Activated CD4-positive, alpha-beta T cell treated with anti-CD3 and anti-CD28 coated beads, Interleukin-2, amount 10 ng/mL, durations not matched to agents 24 days and 14 days (primary cell): ENCODE results near the gene SUN3. TPM values are rescaled to one million over a fixed set of nuclear protein-coding genes. Genes with fewer than 3 reads are reported as not detected.

ENCODE experiments used
- DNase-seq: peaks from one replicate; pipeline ENCODE4 v3.0.0; 2022
- H3K27ac Mint-ChIP-seq: one replicate; pipeline ENCODE4 v1.8.0; 2022; ENCODE audit warnings: mild to moderate bottlenecking, mixed read lengths
- H3K27me3 Mint-ChIP-seq: one replicate; pipeline ENCODE4 v1.8.0; 2022; ENCODE audit warnings: mixed read lengths
- H3K36me3 Mint-ChIP-seq: one replicate; pipeline ENCODE4 v1.8.0; 2022; ENCODE audit warnings: low read depth, mild to moderate bottlenecking, mixed read lengths
- H3K4me1 Mint-ChIP-seq: one replicate; pipeline ENCODE4 v1.8.0; 2021; ENCODE audit warnings: mixed read lengths
- H3K4me3 Mint-ChIP-seq: one replicate; pipeline ENCODE4 v1.8.0; 2022; ENCODE audit warnings: mild to moderate bottlenecking, moderate library complexity, mixed read lengths
- H3K9me3 Mint-ChIP-seq: one replicate; pipeline ENCODE4 v1.8.0; 2021; ENCODE audit warnings: mixed read lengths
- intact Hi-C: fragments of 100-400 bp; cut with micrococcal nuclease; formaldehyde crosslinking; loops from one replicate; pipeline ENCODE4 v1.15.1; 2023
- total RNA-seq: library from RNA; stranded (reverse); gene quantifications from 2 replicates; pipeline ENCODE4 v1.2.3, GENCODE V29; 2022

SUN3 gene
- total RNA-seq, 1 donor from 2014 or later: not detected

- no peak for DNase-seq
- Mint-ChIP-seq H3K9me3 (no peaks in the 10 kb centered on the region), H3K4me1 (peaks cover 8% of the 10 kb centered on the region), H3K36me3 (no peaks in the 10 kb centered on the region), H3K4me3 (no peak overlapping the region), H3K27me3 (no peaks in the 10 kb centered on the region), H3K27ac (no peak overlapping the region)
- intact Hi-C loops: no loop called here
Measured at GRCh38 chr7:47941136-47941844, 87.6 kb downstream of the SUN3 start.

DNA sequence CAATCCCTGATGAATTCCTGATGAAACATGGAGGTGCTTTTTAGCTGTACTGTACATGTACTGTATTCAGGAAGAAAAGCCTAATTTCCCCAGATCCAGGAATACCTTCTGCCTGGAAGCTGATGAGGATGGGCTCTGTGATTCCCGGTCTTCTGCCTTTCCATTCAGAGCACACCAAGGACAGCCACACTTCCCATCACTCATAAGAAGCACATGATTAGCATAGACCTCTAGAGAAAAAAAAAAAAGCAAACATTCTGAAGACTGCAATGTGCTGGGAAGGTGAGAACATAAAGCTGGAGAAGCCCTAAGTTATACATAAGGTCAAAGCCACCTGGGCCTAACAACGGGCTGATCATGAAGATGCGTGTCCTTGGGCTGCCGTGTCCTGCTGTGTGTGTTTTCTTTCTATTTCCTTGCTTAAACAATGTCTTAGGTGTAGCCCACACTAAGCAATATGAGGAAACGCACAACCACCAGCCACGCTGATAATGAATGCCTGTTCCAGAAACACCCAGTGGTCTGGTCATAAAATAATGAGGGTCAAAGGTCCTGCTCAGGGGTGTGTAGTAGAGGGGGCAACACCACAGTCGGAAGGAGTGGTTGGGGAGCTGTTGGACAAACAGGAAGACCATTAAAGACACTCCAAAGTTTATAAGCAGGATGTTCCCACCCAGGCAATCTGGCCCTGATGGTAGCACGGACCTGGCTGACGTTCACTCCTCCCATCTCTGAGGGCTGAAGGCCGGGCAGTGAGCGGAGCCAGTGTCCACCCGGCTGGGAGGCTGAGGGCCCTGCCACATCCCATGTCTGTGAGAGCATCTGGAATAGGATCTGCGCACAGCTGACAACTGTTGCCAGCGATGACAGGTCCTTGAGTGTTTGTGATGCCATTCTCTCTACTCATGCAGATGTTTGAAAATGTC, 88.6 kb downstream of the SUN3 start:
- Mint-ChIP-seq H3K36me3 (no peaks in the 10 kb centered on the region), H3K4me3 (no peak overlapping the region), H3K9me3 (no peaks in the 10 kb centered on the region), H3K4me1 (peaks cover 8% of the 10 kb centered on the region), H3K27ac (no peak overlapping the region), H3K27me3 (no peaks in the 10 kb centered on the region)
- intact Hi-C loops: no loop called here
- no peak for DNase-seq

DNA sequence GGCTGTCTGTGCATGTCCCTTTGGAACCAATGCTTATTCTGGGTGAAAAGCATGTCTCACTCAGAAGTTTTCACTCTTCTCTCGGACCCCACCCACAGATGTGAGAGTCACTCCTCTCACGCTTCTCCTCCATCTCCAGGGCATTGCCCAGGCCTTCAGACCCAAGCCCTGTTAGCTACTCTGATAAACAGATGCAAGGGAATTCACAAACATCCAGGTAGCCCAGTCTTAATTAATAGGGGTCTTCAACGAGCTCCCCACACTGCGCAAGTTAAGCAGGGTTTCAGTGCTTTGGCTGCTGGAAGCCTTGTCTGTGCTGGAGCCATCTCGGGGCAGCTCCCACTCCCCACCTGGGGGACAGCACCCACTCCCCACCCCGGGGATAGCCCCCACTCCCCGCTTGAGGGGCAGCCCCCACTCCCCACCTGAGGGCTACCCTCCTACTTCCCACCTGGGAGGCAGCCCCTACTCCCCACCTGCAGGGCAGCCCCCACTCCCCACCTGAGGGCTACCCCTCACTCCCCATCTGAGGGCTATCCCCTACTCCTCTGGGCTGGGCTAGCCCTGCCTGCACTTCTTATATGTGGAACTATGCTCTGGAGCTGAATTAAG, 89.4 kb downstream of the SUN3 start:
- intact Hi-C loops: no loop called here

DNA sequence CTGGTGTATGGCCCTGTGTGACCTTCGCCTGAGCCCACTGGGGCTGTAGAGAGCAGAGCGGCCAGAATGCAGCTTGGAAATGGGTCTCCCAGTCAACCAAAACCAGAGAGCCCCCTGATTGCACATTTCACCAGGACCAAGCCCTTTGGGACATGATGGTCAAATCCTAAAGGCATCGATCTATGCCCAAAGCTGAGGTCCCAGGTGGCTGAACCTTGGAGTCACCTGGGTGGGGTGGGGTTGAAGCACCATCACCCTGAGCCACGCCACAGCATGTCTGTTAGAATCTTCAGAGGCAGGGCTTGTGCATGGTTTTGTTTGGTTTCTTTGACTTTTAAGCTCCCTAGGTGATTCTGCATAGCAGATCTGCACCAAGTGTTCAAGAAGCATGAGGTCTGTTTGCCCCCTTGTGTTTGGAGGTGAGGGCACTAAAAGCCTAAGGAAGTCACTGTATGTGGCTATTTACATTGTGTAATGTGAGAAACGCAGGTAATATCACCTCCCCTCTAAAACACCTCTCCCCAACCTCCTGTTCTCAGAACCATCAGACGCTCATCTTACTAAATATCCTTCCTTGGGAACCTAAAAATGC, 90.2 kb downstream of the SUN3 start:
- H3K36me3 Mint-ChIP-seq: no peaks in the 10 kb centered on the region
- H3K4me1 Mint-ChIP-seq: peaks cover 8% of the 10 kb centered on the region
- no peak overlapping the region for H3K4me3 Mint-ChIP-seq
- no peak for DNase-seq
- H3K27ac Mint-ChIP-seq: no peak overlapping the region
- H3K9me3 Mint-ChIP-seq: no peaks in the 10 kb centered on the region
- intact Hi-C loops: no loop called here
- no peaks in the 10 kb centered on the region for H3K27me3 Mint-ChIP-seq

More for the DNA sequence above, 89.4 kb downstream of the SUN3 start:
- H3K4me1 Mint-ChIP-seq: peaks cover 8% of the 10 kb centered on the region
- H3K27me3 Mint-ChIP-seq: no peaks in the 10 kb centered on the region
- H3K27ac Mint-ChIP-seq: no peak overlapping the region
- DNase-seq: no peak
- no peak overlapping the region for H3K4me3 Mint-ChIP-seq
- H3K9me3 Mint-ChIP-seq: no peaks in the 10 kb centered on the region
- no peaks in the 10 kb centered on the region for H3K36me3 Mint-ChIP-seq

- H3K4me1 Mint-ChIP-seq: peaks cover 8% of the 10 kb centered on the region
- intact Hi-C loops: no loop called here
- H3K36me3 Mint-ChIP-seq: no peaks in the 10 kb centered on the region
- H3K27ac Mint-ChIP-seq: peak overlapping the region; percentile 62
- no peak for DNase-seq
- no peaks in the 10 kb centered on the region for H3K27me3 Mint-ChIP-seq
- H3K4me3 Mint-ChIP-seq: no peak overlapping the region
- H3K9me3 Mint-ChIP-seq: no peaks in the 10 kb centered on the region
Measured at GRCh38 chr7:47937711-47938573, 91.0 kb downstream of the SUN3 start.

Other genes starting within 250 kb of the SUN3 start
- 0.05 and 0.12 TPM in 2 replicates for gene PKD1L1, start 80.6 kb downstream of the SUN3 start, total RNA-seq
- 32.3 and 35.9 TPM in 2 replicates for gene HUS1, start 49.5 kb downstream of the SUN3 start, total RNA-seq
- 0.14 TPM in 2 replicates for gene C7orf57, start 6.4 kb upstream of the SUN3 start, total RNA-seq
- 61.5 and 64.2 TPM in 2 replicates for gene UPP1, start 60.2 kb upstream of the SUN3 start, total RNA-seq
- gene ABCA13, start 142.4 kb upstream of the SUN3 start, total RNA-seq: not detected in 2 replicates